Endothelial cell of umbilical vein (primary cell): ENCODE results near the gene ZNF99. TPM values are rescaled to one million over a fixed set of nuclear protein-coding genes. Genes with fewer than 3 reads are reported as not detected.

Experiments
- BruUV-seq: library from RNA; stranded (reverse); fragments of 400-500 nt; replicated peaks from 2 replicates; lab custom pipeline; 2021; lab: Mats Ljungman, UMichigan
- CTCF ChIA-PET: fragments of 300-600, 350-600 bp; sonication (Branson Sonifier 250); formaldehyde crosslinking; loops from one replicate; lab custom pipeline; 2021; ENCODE audit warnings: antibody characterized with exemption, inconsistent platforms; lab: Charles Lee
- POLR2A ChIA-PET: fragments of 300-600, 350-600 bp; sonication (Branson Sonifier 250); formaldehyde crosslinking; loops from one replicate; lab custom pipeline; 2021; ENCODE audit warnings: antibody characterized with exemption, inconsistent platforms; lab: Charles Lee
- DNase-seq: peaks from one replicate; pipeline ENCODE4 v3.0.0-alpha.2; 2011; ENCODE audit warnings: low read depth, low spot score
- FAIRE-seq: peaks from 2 replicates; lab custom pipeline; 2011; peaks lifted over from hg19 to GRCh38; lab: Jason Lieb, UNC
- H2AFZ ChIP-seq: 2 replicates; pipeline ENCODE4 v1.6.0; 2012; ENCODE audit warnings: low read depth, low read length, control low read depth, inconsistent platforms
- H3K27ac ChIP-seq: 2 replicates; pipeline ENCODE4 v1.5.1; 2011; ENCODE audit warnings: low read depth, mild to moderate bottlenecking, control low read depth, low read length, moderate library complexity; ENCODE audit not compliant: insufficient read depth
- H3K27me3 ChIP-seq, 2 experiments: 2 replicates each; pipeline versions ENCODE4 v1.6.0 to v1.6.1; 2011; ENCODE audit warnings: low read length in 2 of 2, mixed read lengths in 1 of 2; ENCODE audit not compliant: control insufficient read depth in 2 of 2, insufficient read depth in 2 of 2
- H3K36me3 ChIP-seq, 2 experiments: 2 replicates in 1 of 2; 3 replicates in 1 of 2; pipeline ENCODE4 v1.5.1; 2011; ENCODE audit warnings: low read length in 2 of 2, mild to moderate bottlenecking in 1 of 2, moderate library complexity in 1 of 2; ENCODE audit not compliant: control insufficient read depth in 2 of 2, insufficient read depth in 2 of 2; ENCODE audit errors: extremely low read depth in 1 of 2
- H3K4me1 ChIP-seq: 3 replicates; pipeline ENCODE4 v1.5.1; 2011; ENCODE audit warnings: mild to moderate bottlenecking, low read length; ENCODE audit not compliant: control insufficient read depth, insufficient read depth; ENCODE audit errors: extremely low read depth
- H3K4me2 ChIP-seq: 2 replicates; pipeline ENCODE4 v1.6.1; 2011; ENCODE audit warnings: low read length, control low read depth, mixed read lengths; ENCODE audit not compliant: insufficient read depth
- H3K4me3 ChIP-seq, 3 experiments: fragments of 200-600 bp in 1 of 3; sonication (generic), shearing (Covaris generic) in 1 of 3; replicated peaks in 1 of 3; 2 replicates each; pipeline ENCODE4 v1.5.1; 2011 to 2016; ENCODE audit warnings: control low read depth in 3 of 3, low read length in 3 of 3, mild to moderate bottlenecking in 2 of 3, inconsistent platforms in 1 of 3, low read depth in 1 of 3, moderate library complexity in 1 of 3; ENCODE audit not compliant: insufficient read depth in 1 of 3
- H3K79me2 ChIP-seq: 2 replicates; pipeline ENCODE4 v1.6.0; 2012; ENCODE audit warnings: low read length, inconsistent platforms; ENCODE audit not compliant: control insufficient read depth, insufficient read depth
- H3K9ac ChIP-seq: replicated peaks from 2 replicates; pipeline ENCODE3; 2011; ENCODE audit warnings: low read length, control low read depth; ENCODE audit not compliant: insufficient read depth; ENCODE audit errors: extremely low read depth
- H3K9me1 ChIP-seq: replicated peaks from 3 replicates; pipeline ENCODE4 v1.6.0; 2011; ENCODE audit warnings: mild to moderate bottlenecking, low read length; ENCODE audit not compliant: control insufficient read depth, insufficient read depth; ENCODE audit errors: extremely low read depth
- H3K9me3 ChIP-seq: replicated peaks from 2 replicates; pipeline ENCODE4 v1.5.1; 2012; ENCODE audit warnings: low read length, inconsistent platforms; ENCODE audit not compliant: control insufficient read depth, insufficient read depth
- H4K20me1 ChIP-seq: replicated peaks from 2 replicates; pipeline ENCODE3; 2011; ENCODE audit warnings: mild to moderate bottlenecking, low read length; ENCODE audit not compliant: control insufficient read depth, insufficient read depth; ENCODE audit errors: extremely low read depth
- EZH2 ChIP-seq: IDR thresholded peaks from 2 replicates; pipeline ENCODE4 v1.6.1; 2012; ENCODE audit warnings: borderline replicate concordance, low read depth, mild to moderate bottlenecking, moderate library complexity, low read length, inconsistent platforms; ENCODE audit not compliant: severe bottlenecking
- FOS ChIP-seq: IDR thresholded peaks from 2 replicates; pipeline ENCODE4 v1.6.1; 2011; ENCODE audit warnings: mild to moderate bottlenecking, low read length, moderate library complexity, borderline replicate concordance; ENCODE audit not compliant: insufficient read depth
- GATA2 ChIP-seq: IDR thresholded peaks from 2 replicates; pipeline ENCODE4 v1.7.0; 2011; ENCODE audit warnings: low read depth, mild to moderate bottlenecking, moderate library complexity, mixed read lengths, low read length; ENCODE audit not compliant: insufficient read length, insufficient read depth
- JUN ChIP-seq: IDR thresholded peaks from 2 replicates; pipeline ENCODE4 v1.6.1; 2011; ENCODE audit warnings: borderline replicate concordance, low read depth; ENCODE audit not compliant: insufficient read length, insufficient read depth
- MYC ChIP-seq: IDR thresholded peaks from one replicate; pipeline ENCODE4 v1.6.1; 2011; ENCODE audit warnings: mild to moderate bottlenecking, low read depth, low read length
- POLR2A ChIP-seq: IDR thresholded peaks from 2 replicates; pipeline ENCODE4 v1.6.1; 2012; ENCODE audit warnings: low read depth, mild to moderate bottlenecking, control low read depth, low read length
- POLR2AphosphoS5 ChIP-seq: IDR thresholded peaks from 2 replicates; pipeline ENCODE4 v1.6.1; 2012; ENCODE audit warnings: low read depth, mild to moderate bottlenecking, control low read depth, low read length, moderate library complexity; ENCODE audit not compliant: insufficient read depth
- dilution Hi-C: fragments of 300-500 bp; cut with MboI; formaldehyde crosslinking; loops from one replicate; pipeline ENCODE4 v1.15.0; 2019; ENCODE audit warnings: low sequenced_read_pairs; ENCODE audit not compliant: extremely low pct_ligation_motif_present
- intact Hi-C: fragments of 100-400 bp; cut with micrococcal nuclease; formaldehyde crosslinking; loops from one replicate; pipeline ENCODE4 v1.10.0; 2022
- polyA plus RNA-seq, 4 experiments: library from polyadenylated mRNA; depleted of rRNA in 3 of 4; stranded (reverse) in 3 of 4; unstranded in 1 of 4; fragments of >200 nt; gene quantifications; 2 replicates each; pipeline versions ENCODE4 v1.2.1 to v1.2.3, GENCODE V29; 2011 to 2012; ENCODE audit warnings: missing spikeins in 1 of 4
- total RNA-seq: library from RNA; stranded (reverse); gene quantifications from 2 replicates; pipeline ENCODE4 v1.2.3, GENCODE V29; 2021
- TF ChIP-seq, protein P1 (sequence below), 2 donors: IDR thresholded peaks; 1 replicate in 1 of 2; 2 replicates in 1 of 2; pipeline ENCODE4 v1.5.1; 2011; ENCODE audit warnings: low read length in 2 of 2, mild to moderate bottlenecking in 2 of 2, moderate library complexity in 2 of 2, control low read depth in 1 of 2, inconsistent platforms in 1 of 2, low read depth in 1 of 2; ENCODE audit not compliant: insufficient read depth in 1 of 2; ENCODE audit errors: extremely low read depth in 1 of 2
- TF ChIP-seq, protein P2 (sequence below): IDR thresholded peaks from 2 replicates; pipeline ENCODE4 v1.6.1; 2011; ENCODE audit not compliant: insufficient read depth, insufficient read length

The ZNF99 gene
- total and polyA plus RNA-seq, 2 donors (not counting 3 experiments of a cell fraction or from before 2014, with no cell fraction given), result not detected

DNA sequence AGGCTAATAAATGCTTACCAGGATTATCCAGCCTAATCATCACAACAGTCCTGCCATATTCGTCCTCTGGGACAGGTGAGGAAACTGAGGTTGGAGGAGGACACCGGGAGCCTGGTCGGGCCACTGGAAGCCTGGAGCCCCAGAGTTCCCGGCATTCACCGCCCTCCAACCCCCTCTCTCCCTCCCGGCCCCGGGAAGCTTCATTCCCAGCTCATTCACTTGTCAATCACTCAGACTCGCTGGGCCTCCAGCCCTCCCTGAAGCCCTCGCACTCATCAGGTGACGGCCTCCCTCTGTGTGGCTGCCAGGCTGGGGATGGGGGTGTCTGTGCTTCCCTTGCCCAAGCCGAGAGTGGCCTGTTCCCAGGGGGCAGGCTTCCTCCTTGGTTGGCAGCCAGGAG is 22.5 kb upstream of the ZNF99 start:
- CTCF ChIA-PET, result no interaction called here
- Histone ChIP-seq H3K27ac (no peak overlapping the region), H3K36me3 (no peaks in the 10 kb centered on the region), H3K9ac (no peak overlapping the region), H4K20me1 (no peaks in the 10 kb centered on the region), H2AFZ (no peak overlapping the region), H3K4me3 (no peak overlapping the region), H3K79me2 (no peaks in the 10 kb centered on the region), H3K4me1 (no peaks in the 10 kb centered on the region), H3K9me3 (no peaks in the 10 kb centered on the region), H3K27me3 (no peaks in the 10 kb centered on the region), H3K9me1 (no peaks in the 10 kb centered on the region), H3K4me2 (no peak overlapping the region)
- no peak for FAIRE-seq
- DNase-seq, result no peak
- POLR2A ChIA-PET, result no interaction called here
- no TSS peak for BruUV-seq
- TF ChIP-seq POLR2A (no peak), EZH2 (no peak), MYC (no peak), POLR2AphosphoS5 (no peak), JUN (no peak), GATA2 (no peak), FOS (no peak)
- TF ChIP-seq, protein P1, sequence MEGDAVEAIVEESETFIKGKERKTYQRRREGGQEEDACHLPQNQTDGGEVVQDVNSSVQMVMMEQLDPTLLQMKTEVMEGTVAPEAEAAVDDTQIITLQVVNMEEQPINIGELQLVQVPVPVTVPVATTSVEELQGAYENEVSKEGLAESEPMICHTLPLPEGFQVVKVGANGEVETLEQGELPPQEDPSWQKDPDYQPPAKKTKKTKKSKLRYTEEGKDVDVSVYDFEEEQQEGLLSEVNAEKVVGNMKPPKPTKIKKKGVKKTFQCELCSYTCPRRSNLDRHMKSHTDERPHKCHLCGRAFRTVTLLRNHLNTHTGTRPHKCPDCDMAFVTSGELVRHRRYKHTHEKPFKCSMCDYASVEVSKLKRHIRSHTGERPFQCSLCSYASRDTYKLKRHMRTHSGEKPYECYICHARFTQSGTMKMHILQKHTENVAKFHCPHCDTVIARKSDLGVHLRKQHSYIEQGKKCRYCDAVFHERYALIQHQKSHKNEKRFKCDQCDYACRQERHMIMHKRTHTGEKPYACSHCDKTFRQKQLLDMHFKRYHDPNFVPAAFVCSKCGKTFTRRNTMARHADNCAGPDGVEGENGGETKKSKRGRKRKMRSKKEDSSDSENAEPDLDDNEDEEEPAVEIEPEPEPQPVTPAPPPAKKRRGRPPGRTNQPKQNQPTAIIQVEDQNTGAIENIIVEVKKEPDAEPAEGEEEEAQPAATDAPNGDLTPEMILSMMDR (IDR thresholded peaks at IDR 0.05; ENCODE audit: extremely low read depth in 1 of 2, insufficient read depth in 1 of 2, low read depth in 1 of 2, low read length in 2 of 2), result no peak
- TF ChIP-seq, protein P2, sequence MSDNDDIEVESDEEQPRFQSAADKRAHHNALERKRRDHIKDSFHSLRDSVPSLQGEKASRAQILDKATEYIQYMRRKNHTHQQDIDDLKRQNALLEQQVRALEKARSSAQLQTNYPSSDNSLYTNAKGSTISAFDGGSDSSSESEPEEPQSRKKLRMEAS, result no peak
- dilution Hi-C loops, result no loop called here
- intact Hi-C loops, result no loop called here
